HTR-8/SVneo (cell line): ENCODE results near the gene TAF4.
A peak's percentile ranks its signal among the peaks of the same experiment; 100 is the strongest.

ENCODE experiments used
- DNase-seq: peaks from one replicate; pipeline ENCODE4 v3.0.0; 2011; ENCODE audit warnings: low spot score, mixed read lengths; ENCODE audit not compliant: insufficient read length
- FAIRE-seq: peaks from 2 replicates; lab custom pipeline; 2011; peaks lifted over from hg19 to GRCh38; lab: Jason Lieb, UNC

TAF4 gene

DNA sequence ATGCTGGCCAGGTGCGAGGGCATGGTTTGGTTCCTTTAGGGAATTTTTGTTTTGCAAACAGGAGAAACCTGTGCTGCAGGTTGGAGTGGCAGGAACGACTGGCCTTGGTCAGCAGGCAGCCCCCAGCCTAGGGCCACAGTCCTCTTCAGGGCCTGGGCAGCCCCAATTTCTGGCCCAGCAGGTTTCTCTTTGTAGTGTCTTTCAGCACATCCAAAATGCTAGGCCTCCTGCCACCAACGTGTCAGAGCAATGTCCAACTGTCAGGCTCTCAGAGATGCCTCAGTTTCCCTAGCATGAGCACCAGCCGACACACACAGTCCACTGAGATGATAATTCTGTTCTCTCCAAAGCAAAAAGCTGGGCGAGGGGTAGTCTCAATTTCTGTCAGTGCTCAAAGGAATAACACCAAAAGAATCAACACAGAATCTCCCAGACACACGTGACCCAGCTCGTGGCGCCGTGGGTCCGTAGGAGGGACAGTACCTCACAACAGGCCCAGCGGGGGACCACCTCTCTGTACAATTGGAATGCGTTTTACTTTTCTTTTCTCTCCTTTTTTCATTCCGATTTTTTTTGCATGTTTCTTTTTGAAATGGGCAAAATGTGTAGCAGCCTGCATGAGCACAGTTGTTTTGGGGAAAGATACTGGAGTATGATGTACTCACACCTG is 125.9 kb downstream of the TAF4 start:
- FAIRE-seq, result no peak
- no peak for DNase-seq

DNA sequence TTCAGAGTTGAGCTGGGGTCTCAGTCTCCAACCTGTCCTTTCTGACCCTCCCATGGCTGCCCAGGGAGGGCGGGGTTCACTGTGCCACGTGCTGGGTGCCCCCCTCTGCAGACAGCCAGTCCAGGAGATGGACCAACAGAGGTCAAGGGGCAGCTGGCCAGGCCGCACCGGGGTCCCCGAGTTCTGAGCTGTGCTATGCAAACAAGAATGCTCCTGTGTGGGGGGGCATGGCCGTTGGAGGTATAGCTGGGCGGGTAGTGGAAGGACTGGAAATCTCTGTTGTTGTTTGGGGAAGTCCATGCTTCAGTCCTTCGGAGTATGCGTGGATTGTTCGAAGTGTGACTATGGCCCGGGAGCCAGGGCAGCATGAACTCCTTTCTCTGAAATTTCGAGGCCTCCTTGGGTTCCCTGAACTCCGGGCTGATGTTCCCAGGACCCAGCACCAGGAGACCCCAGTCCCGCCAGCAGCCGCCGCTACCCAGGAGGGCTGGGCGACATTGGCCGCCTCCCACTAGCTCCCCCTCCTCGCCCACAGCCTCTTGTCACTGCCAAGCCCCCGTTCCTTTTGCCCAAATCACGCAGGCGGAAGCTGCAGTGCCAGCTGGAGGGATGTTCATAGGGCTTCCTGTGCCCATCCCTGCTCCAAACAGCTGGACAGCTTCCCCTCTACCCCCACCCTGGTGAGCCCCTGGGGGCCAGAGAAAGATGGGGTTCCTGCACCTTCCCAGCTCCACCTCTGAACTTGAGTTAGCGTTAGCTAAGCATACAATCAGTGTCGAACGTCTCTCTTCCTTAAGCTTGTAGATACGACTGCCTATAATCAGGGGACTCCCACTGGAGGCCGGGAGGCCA is 126.6 kb downstream of the TAF4 start:
- peak; percentile 33 for FAIRE-seq

DNA sequence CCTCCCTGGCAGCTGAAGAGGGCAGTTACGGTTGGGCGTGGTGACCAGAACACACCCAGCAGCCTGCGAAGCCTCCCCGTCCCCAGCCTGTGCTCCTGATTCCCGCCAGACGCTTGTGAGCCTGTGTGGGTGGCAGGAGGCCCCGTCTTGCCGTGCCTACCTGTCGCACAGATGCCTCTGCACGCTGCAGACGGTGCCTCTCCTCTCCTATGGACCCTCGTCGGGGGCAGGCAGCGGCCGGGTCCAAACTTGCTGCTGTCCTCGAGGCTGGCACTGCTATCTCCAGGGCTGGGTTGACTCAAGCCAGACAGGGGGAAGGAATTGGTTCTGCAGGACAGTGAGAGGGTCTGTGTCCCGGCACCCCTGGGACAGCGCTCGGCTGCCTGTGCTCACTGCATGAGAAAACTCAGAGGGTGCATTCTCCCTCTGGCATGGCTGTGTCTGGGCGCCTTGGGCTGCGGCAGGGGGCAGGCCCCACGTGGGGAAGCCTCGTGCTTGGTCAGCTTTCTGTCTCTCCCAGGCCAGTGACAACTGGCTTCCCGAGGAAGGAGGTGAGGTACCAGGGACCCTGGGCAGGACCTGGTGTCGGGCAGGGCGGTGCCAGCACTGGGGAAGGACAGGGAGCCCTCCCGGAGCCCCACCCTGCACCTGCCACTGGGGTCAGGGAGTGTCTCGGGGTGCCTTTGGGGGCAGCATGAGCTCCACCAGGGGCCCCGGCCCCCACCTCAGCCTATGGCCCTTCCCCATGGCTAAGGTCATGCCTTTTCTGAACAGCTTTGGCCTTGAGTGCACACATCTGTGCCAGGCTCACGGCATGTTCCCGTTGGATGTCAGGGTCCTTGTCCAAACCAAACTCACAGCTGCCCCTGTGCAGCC is 127.5 kb downstream of the TAF4 start:
- FAIRE-seq (peak; percentile 74), DNase-seq (no peak)

More for the DNA sequence above, 126.6 kb downstream of the TAF4 start:
- DNase-seq, result no peak

DNA sequence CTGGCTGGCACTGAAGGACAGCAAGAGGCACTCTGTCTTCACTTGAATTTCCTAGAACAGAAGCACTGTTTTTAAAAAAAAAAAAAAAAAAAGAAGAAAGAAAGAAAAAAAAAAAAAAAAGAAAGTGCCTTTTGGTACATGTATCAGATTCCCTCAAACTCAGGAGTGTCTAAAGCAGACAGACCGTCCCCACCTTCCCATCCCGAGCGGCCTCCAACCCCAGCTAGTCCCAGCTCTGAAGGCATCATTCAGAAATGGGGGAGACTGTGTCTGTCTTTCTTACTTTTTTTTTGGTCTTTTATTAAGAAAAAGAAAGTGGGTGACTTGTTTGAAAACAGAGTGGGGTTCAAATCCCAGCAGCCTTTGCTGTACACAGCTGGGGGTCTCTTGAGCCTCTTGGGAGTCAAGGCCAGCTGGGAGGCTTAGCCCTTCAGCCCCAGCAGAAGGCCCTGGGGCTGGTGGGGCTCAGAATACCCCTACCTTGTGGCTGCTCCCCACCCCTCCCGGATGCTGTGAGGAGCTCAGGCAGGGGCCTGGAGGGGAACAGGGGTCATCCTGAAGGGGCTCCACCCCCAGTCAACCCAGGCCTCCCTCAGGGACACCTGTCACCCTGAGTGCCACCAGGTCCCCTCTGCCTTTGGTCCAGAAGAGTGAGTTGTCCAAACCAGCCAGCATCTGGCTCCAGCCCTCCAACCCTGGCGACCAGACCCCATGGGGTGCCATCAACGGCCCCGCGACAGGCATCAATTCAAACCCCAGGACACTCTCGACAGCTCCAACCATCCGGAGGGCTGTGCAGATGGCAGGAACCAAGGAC is 128.3 kb downstream of the TAF4 start:
- FAIRE-seq, result no peak
- DNase-seq, result no peak

DNA sequence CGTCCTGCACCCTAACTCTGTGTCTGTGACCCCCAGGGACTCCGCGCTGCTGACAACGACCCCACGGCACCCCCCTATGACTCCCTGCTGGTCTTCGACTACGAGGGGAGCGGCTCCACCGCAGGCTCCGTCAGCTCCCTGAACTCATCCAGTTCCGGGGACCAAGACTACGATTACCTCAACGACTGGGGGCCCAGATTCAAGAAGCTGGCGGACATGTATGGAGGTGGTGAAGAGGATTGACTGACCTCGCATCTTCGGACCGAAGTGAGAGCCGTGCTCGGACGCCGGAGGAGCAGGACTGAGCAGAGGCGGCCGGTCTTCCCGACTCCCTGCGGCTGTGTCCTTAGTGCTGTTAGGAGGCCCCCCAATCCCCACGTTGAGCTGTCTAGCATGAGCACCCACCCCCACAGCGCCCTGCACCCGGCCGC is 129.0 kb downstream of the TAF4 start:
- no peak for FAIRE-seq
- no peak for DNase-seq

DNA sequence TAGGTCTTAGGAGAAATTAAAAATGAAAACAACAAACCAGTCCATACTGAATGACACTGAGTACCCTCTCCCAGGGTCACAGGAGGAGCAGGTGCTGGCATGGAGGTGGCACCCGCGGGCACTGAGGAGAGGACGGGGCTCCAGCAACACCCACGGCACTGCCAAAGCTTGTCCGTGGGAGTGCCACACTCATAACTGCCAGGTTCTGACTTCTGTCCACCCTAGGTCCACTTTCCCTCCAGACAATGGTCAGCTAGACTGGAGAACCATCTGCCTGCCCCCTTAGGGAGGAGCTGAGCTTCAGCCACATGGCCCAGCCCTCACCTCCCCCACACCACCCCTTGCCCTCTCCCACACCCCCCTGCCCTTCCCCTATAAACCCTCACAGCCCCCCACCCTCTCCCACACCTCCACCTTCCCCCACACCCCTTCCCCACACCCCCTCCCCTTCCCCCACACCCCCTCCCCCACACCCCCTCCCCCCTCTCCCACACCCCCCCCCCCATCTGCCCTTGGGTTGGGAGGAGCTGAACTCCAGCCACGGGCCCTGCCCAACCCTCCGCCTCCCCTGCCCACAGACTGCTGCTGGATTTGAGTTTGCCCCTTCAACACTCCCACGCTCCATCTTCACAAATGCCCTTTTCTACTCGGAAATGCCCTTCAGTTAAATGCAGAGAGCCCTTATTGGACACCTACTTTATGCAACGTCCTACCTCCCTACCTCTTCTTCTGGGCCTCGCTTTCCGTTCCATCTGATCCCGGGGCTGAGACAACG is 129.6 kb downstream of the TAF4 start:
- FAIRE-seq (peak; percentile 76), DNase-seq (no peak)

DNA sequence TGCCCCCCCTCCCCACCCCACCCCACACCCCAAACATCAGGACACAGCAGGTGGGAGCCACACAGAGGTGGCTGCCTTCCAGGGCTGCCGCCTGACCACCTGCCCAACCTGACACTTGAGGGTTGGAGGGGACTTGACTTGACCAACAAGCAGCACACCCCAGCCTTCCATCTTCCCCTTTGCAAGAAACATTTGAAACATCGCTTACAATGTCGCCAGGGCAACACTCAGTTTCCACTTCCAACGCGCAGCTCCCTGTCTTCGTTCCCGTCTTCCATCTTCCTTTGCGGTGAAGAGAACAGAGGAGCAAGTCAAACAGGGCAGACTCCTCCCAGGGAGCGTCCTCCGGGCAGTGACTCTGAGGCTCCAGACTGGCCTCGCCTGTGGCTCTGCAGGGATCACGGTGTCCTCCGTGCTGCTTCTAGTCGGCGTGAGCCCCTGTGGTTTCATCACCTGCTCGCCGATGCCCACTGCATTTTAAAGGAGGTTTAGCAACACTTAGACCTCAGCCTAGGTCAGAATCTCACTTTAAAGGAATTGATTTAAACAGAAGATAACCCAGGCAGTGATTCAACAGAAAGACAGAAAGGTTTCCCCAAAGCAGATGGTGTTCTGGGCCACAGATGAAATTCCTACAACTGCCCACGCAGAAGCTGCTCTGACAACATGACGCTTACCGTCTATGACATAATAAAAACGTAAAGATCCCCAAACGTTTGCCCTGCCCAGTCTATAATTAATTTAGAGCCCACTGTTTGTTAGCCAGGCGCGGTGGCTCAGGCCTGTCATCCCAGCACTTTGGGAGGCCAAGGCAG is 130.8 kb downstream of the TAF4 start:
- DNase-seq (no peak), FAIRE-seq (no peak)

DNA sequence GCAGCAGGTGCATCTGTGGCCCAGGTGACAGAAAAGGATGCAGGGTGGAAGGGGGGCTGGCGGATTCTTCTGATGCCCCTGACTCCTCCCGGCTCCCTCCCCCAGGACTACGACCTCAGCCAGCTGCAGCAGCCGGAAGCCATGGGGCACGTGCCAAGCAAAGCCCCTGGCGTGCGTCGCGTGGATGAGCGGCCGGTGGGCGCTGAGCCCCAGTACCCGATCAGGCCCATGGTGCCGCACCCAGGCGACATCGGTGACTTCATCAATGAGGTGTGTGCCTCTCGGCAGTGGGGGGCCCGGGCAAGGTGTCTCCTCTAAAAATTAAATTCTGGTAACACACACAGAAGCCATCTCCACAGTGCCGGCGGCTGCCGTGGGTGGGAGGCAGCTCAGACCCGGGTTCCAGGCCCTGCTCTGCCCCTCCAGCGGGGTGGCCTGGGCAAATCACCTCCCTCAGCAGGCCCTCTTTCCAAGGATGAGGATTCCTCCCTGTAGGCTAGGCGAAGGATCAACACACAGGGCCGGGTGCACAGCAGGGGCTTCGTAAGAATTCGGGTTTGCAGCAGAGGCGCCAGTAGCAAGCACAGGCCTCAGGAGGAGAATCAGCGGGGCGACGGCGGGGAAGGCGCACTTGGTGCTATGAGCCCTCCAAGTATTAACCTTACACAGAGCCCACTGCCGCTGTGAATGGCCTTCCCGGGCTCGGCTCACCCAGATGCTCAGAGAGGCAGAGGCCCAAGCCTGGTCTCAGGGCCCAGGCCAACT is 131.5 kb downstream of the TAF4 start:
- FAIRE-seq (peak; percentile 31), DNase-seq (no peak)

DNA sequence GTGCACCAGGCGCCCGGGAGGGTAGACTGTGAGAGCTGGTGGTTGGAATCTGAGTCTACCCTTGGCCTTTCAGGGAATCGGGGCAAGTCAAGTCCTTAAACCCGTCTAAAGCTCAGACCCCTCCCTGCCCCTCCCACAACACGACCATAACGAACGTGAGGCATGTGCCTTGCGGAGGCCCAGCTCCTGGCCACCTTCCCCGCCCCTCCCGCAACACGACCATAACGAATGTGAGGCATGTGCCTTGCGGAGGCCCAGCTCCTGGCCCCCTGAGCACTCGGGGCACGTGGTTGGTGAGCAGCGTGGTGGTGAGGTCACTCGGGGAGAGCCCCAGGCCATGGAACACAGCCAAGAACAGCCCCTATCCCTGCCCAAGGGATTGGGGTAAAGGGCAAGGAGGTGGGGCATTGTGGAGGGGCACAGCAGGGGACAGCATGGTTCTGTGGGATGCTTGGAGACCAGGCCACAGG is 132.2 kb downstream of the TAF4 start:
- DNase-seq (no peak), FAIRE-seq (no peak)

DNA sequence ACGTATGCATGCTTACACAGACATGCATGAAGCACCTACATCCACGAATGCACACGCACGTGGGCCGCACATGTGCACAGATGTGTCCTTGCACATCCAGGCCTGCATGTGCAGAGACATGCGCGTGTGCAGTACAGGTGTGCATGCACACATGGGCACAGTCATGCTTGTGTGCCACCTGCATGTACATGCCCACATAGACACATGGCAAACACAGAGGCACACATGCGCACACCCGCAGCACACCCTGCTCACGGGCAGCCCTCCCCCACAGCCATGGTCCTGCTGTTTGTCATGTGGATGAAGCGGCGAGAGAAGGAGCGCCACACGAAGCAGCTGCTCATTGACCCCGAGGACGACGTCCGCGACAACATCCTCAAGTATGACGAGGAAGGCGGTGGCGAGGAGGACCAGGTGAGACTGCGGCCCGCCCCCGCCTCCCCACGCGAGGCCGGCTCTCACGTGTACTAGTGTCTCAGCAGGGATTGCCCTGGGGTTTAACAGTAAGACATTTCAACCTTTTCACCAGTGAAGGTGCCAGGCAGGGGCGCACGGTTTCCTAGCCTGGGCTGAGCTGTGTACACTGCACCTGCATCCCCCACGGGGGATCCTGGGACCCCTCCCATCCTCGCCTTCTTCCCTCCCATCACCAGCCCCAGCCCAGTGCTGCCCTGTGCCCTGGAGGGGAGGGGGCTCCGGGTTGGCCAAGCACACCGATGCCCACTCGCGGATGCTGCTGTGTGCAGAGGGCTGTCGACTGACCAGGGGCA is 132.8 kb downstream of the TAF4 start:
- no peak for DNase-seq

DNA sequence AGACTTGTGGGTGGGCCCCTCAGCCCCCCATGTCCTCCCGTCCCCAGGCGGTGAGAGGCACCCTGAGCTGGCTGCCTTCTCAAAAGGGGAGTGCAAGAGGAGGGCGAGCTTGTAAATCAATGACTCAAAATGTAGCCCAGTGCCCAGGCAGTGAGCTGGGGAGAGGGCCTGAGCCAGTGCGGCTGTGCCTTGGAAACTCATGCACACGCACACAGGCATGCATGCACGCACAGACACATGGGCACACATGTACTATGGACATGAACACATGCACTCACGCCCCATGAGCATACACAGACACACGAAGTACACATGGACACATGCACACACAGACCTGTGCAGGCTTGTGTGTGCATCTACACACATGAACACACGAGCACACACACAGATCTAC is 133.5 kb downstream of the TAF4 start:
- FAIRE-seq, result peak; percentile 99
- DNase-seq, result no peak

More for the DNA sequence above, 132.8 kb downstream of the TAF4 start:
- no peak for FAIRE-seq

DNA sequence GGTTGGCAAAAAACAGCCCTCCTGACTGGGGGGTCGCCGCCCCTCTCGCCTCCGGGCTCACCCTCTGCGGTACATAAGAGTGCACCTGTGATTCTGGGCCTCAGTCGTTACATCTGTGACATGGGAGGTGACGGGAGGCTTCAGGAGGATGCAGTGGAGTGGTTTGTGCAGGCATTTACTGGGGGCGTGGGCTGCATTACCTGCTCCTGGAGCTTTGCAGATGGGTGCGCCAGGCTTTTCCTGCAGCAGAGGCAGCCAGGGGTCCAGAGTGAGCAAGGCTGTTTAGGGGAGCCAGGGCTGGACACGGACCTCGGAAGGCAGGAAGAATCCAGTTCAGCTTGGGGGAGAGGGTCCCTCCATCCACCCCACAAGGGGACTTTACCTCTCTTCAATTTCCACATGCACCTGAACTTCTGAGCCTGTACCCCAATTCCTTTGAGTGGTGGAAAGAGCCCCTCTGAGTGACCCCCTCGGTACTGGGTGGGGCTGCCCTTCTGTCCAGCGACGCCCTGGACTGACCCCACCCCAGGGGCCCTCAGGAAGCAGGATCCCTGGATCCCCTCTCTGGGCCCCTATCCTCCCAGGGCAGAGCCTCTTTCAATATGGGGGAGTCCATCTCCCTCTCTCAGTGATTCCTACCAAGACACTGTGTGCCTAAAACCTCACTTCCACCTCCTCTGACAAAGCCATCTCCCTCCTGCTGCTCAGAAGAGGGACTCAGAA is 134.0 kb downstream of the TAF4 start:
- DNase-seq, result no peak
- peak; percentile 20 for FAIRE-seq

DNA sequence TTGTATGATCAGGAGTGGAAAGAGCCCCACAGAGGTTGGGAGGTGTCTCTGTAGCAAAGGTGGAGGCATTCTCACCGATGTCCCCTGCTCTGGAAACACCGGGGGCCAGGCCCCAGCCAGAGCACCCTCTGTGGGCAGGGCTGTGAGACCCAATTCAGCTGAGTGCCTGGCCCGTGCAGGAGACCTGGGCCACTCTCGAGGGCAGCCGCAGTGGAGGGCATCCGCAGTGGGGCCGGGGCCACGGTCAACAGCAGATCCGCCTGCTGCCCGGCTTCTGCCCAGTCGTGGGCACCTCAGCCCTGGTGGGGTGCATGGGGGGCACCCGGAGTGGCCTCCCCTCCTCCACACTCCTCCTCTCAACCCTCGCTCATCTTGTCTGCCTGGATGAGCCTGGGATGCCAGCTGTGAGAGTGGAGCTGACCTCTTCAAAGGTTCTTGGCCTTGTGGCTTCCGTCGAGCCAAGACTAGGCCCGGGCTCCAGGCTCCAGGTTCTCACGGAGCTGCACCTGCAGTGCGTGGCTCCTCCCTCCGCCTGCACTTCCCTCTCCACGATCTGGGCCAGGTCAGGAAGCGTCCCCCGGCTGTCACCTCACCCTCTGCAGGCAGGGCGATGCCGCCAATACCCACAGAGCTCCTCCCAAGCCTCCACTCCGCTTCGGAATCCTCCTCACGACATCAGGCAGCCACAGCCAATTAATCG is 134.8 kb downstream of the TAF4 start:
- FAIRE-seq (peak; percentile 4), DNase-seq (no peak)

DNA sequence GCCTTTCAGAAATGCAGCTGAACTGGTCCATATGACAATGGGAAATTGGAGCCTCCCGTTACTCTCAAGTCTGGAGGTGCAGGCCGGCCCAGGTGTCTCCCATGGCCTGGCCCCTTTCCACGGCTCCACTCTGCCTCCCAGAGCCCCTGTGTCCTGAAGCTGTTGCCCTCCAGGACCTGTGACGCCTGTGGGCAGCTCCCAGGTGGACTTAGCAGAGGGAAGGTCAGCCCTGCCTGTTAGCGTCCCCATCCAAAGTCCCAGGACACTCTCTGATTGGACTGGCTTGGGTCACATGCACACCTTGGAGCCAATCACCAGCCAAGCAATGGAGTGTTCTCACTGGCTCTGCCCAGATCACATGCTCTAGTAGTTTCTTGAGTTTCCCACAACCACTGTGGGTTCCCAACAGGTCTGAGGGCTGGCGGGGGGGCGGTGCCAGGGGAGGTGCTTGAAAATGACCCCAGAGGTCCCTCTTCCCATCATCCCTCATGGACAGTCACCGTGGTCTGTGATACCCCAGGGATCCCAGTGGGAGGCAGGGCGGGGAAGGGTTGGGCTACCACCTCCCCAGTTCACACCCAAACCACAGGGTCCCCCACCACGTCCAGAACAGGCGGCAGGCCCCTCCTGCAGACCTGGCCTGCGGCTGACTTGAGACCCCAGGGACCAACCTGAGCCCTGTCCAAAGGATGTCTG is 135.6 kb downstream of the TAF4 start:
- FAIRE-seq (no peak), DNase-seq (no peak)

DNA sequence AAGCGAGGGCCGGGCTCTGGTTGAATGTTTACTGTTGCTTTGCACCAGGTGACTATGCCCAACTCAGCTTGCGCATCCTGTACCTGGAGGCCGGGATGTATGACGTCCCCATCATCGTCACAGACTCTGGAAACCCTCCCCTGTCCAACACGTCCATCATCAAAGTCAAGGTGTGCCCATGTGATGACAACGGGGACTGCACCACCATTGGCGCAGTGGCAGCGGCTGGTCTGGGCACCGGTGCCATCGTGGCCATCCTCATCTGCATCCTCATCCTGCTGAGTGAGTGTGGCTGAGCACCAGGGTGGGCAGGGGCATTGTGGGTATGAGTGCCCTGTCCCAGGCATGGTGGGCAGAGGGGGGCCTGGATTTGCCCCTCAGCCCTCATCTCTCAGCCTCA is 136.1 kb downstream of the TAF4 start:
- FAIRE-seq (peak; percentile 93), DNase-seq (no peak)
